Spleen (tissue), 7 donors: ENCODE measurements around the gene ATP4A.

Experiments
- CTCF ChIP-seq, 11 experiments: fragments of 200-600 bp in 7 of 11; fragments of 450-650 bp in 4 of 11; sonication (generic) in 4 of 11; IDR thresholded peaks in 8 of 11; conservative IDR thresholded peaks in 3 of 11; 1 replicate in 7 of 11; 2 replicates in 4 of 11; pipeline versions ENCODE4 v1.4.0 to v1.8.0; 2016 to 2021; ENCODE audit warnings: antibody characterized with exemption in 11 of 11, inconsistent platforms in 4 of 11, mild to moderate bottlenecking in 1 of 11
- POLR2A ChIP-seq, 3 donors: fragments of 450-650 bp; IDR thresholded peaks; one replicate each; pipeline ENCODE4 v1.5.1; 2017; ENCODE audit warnings: antibody characterized with exemption in 3 of 3, mild to moderate bottlenecking in 1 of 3
- POLR2AphosphoS5 ChIP-seq, 3 donors: sonication (generic); formaldehyde crosslinking; IDR thresholded peaks; one replicate each; pipeline ENCODE4 v1.5.1; 2017; ENCODE audit warnings: antibody characterized with exemption in 3 of 3
- donor health status: DM: no; HTN: no; CAD: no; lungs with moderate emphysema.
- donor health status: DM: no; HTN: no; CAD: no.
- donor health status: DM: no; HTN: no; CAD: no.

GRCh38 chr19:35507561-35507960 lies 55.9 kb downstream of the ATP4A start:
- no peak for TF ChIP-seq CTCF (IDR thresholded peaks at IDR 0.05 in 8 of 11, conservative IDR thresholded peaks at IDR 0.05 in 3 of 11)
- TF ChIP-seq POLR2A (IDR thresholded peaks at IDR 0.05): no peak
- TF ChIP-seq POLR2AphosphoS5 (IDR thresholded peaks at IDR 0.05): no peak
